WERI-Rb-1 (cell line): ENCODE data around the gene B9D2.

Experiments
- DNase-seq: peaks from one replicate; pipeline ENCODE4 v3.0.0-alpha.2; 2020
- H3K27ac ChIP-seq: fragments of 250-450 bp; sonication (Bioruptor Pico); 2 replicates; pipeline ENCODE4 v1.5.1; 2020; ENCODE audit warnings: mild to moderate bottlenecking, moderate library complexity
- H3K27me3 ChIP-seq: fragments of 250-450 bp; sonication (Bioruptor Pico); 2 replicates; pipeline ENCODE4 v1.5.1; 2021; ENCODE audit warnings: mild to moderate bottlenecking, low read depth, moderate library complexity; ENCODE audit not compliant: insufficient read depth, severe bottlenecking
- H3K36me3 ChIP-seq: fragments of 250-450 bp; sonication (Bioruptor Pico); 2 replicates; pipeline ENCODE4 v1.5.1; 2020; ENCODE audit warnings: mild to moderate bottlenecking, moderate library complexity
- H3K4me3 ChIP-seq: 2 replicates; pipeline ENCODE4 v1.5.1; 2011; ENCODE audit warnings: low read depth, mild to moderate bottlenecking, control low read depth, low read length
- H3K9me3 ChIP-seq: fragments of 250-450 bp; sonication (Bioruptor Pico); 2 replicates; pipeline ENCODE4 v1.5.1; 2021; ENCODE audit warnings: mild to moderate bottlenecking, moderate library complexity; ENCODE audit not compliant: severe bottlenecking
- TF ChIP-seq, protein P1 (sequence below): IDR thresholded peaks from 2 replicates; pipeline ENCODE4 v1.5.1; 2011; ENCODE audit warnings: low read depth, mild to moderate bottlenecking, control low read depth, inconsistent platforms, low read length

Gene B9D2

GRCh38 chr19:41341669-41342490, 22.1 kb downstream of the B9D2 start:
- H3K36me3 ChIP-seq: no peaks in the 10 kb centered on the region; the same call in 1 of the 2 replicates
- no peaks in the 10 kb centered on the region for H3K9me3 ChIP-seq
- no peak for DNase-seq
- H3K27ac ChIP-seq: no peak overlapping the region
- no peak overlapping the region for H3K4me3 ChIP-seq
- TF ChIP-seq, protein P1, sequence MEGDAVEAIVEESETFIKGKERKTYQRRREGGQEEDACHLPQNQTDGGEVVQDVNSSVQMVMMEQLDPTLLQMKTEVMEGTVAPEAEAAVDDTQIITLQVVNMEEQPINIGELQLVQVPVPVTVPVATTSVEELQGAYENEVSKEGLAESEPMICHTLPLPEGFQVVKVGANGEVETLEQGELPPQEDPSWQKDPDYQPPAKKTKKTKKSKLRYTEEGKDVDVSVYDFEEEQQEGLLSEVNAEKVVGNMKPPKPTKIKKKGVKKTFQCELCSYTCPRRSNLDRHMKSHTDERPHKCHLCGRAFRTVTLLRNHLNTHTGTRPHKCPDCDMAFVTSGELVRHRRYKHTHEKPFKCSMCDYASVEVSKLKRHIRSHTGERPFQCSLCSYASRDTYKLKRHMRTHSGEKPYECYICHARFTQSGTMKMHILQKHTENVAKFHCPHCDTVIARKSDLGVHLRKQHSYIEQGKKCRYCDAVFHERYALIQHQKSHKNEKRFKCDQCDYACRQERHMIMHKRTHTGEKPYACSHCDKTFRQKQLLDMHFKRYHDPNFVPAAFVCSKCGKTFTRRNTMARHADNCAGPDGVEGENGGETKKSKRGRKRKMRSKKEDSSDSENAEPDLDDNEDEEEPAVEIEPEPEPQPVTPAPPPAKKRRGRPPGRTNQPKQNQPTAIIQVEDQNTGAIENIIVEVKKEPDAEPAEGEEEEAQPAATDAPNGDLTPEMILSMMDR: peak; percentile 32; the same call in 1 of the 2 replicates
- no peaks in the 10 kb centered on the region for H3K27me3 ChIP-seq

- TF ChIP-seq, protein P1: no peak
- H3K27ac ChIP-seq: no peak overlapping the region
- no peak for DNase-seq
- H3K4me3 ChIP-seq: no peak overlapping the region
- H3K27me3 ChIP-seq: no peaks in the 10 kb centered on the region
- no peaks in the 10 kb centered on the region for H3K9me3 ChIP-seq
- H3K36me3 ChIP-seq: no peaks in the 10 kb centered on the region
Observed at GRCh38 chr19:41339936-41340335, 24.0 kb downstream of the B9D2 start.

GRCh38 chr19:41335467-41335866, 28.5 kb downstream of the B9D2 start:
- Histone ChIP-seq H3K27ac (no peak overlapping the region), H3K36me3 (no peaks in the 10 kb centered on the region), H3K4me3 (no peak overlapping the region), H3K27me3 (no peaks in the 10 kb centered on the region), H3K9me3 (no peaks in the 10 kb centered on the region)
- DNase-seq: no peak
- TF ChIP-seq, protein P1: no peak

- Histone ChIP-seq H3K27me3 (no peaks in the 10 kb centered on the region), H3K9me3 (no peaks in the 10 kb centered on the region), H3K4me3 (no peak overlapping the region), H3K27ac (no peak overlapping the region), H3K36me3 (no peaks in the 10 kb centered on the region)
- TF ChIP-seq, protein P1: no peak
- DNase-seq: no peak
Observed at GRCh38 chr19:41334793-41335192, 29.2 kb downstream of the B9D2 start.

DNA sequence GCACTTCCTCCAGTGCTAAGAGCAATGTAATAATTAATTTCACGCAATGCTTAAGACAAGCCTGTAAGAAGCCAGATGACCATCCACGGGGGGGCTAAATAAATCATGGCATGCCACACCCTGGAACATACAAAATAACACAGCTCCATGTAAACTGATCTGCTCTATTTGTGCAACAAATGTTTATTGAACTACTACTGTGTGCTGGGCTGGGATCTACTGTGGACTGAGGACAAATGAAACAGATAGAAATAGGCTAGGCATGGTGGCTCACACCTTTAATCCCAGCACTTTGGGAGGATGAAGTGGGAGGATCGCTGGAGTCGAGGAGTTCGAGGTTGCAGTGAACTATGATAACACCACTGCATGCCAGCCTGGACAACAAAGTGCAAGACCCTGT, 31.5 kb downstream of the B9D2 start:
- no peaks in the 10 kb centered on the region for H3K36me3 ChIP-seq
- TF ChIP-seq, protein P1: no peak
- H3K27ac ChIP-seq: no peak overlapping the region
- H3K27me3 ChIP-seq: no peaks in the 10 kb centered on the region
- no peak for DNase-seq
- no peak overlapping the region for H3K4me3 ChIP-seq
- H3K9me3 ChIP-seq: no peaks in the 10 kb centered on the region
